ENCODE data around the gene GSK3A. TPM values are rescaled to one million over a fixed set of nuclear protein-coding genes. Genes with fewer than 3 reads are reported as not detected.

Gene GSK3A
- total and polyA plus RNA-seq, 2 of the 8 experiments (the other 6 are each of a cell fraction or from before 2014, with no cell fraction given) = 55.3 to 84.0 TPM

DNA sequence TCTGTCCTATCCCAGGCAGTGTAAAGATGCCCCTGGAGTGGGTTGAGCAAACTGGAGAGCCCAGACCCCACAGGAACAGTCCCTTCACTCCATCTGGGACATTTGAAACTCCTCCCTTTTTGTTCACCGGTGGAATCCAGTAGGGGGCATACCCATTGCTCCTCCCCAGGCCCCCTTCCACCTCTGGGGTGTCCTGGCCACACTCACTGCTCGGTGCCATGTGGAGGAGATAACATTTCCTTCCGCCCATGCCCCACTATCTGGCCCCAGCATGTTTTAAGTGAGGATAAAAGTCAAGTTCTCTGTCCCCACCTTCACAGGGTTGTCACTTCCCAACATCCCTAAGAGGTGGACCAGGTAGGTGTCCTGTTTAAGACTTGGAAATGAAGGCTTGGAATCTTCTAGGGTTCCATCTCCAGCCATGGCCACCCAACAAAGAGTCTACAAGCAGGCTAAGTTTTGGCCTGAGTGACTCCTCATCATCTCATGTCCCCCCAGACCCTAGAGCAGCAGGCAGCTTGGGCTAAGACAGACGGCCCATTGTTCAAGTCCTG is 13.0 kb downstream of the GSK3A start:
- no peak overlapping the region for H4K8ac ChIP-seq (ENCODE audit: extremely low read depth, insufficient read depth, low read length)
- H3K4me2 ChIP-seq (ENCODE audit: insufficient read depth in 1 of 2, low read depth in 2 of 2, low read length in 2 of 2) = no peak overlapping the region
- H2BK5ac ChIP-seq (ENCODE audit: low read depth, low read length) = no peak overlapping the region
- no peak overlapping the region for H3K4ac ChIP-seq (replicated peaks; ENCODE audit: insufficient read length, low read depth, low read length)
- no peak overlapping the region for H2AFZ ChIP-seq (ENCODE audit: low read length)
- H3K79me1 ChIP-seq (ENCODE audit: low read depth, low read length) = peaks cover 5% of the 10 kb centered on the region
- no peak overlapping the region for H3K56ac ChIP-seq (replicated peaks; ENCODE audit: insufficient read length, low read depth, low read length)
- H3K4me1 ChIP-seq (replicated peaks in 1 of 4; ENCODE audit: control insufficient read depth in 3 of 4, insufficient read depth in 4 of 4, low read length in 3 of 4) = no peaks in the 10 kb centered on the region
- no peak for TF ChIP-seq POLR2AphosphoS5 (IDR thresholded peaks at IDR 0.05; ENCODE audit: low read depth, low read length)
- no peak for TF ChIP-seq TEAD4 (IDR thresholded peaks at IDR 0.05; ENCODE audit: low read depth, low read length)
- TF ChIP-seq SP1 (IDR thresholded peaks at IDR 0.05; ENCODE audit: low read depth, low read length) = no peak
- TF ChIP-seq, protein P1, sequence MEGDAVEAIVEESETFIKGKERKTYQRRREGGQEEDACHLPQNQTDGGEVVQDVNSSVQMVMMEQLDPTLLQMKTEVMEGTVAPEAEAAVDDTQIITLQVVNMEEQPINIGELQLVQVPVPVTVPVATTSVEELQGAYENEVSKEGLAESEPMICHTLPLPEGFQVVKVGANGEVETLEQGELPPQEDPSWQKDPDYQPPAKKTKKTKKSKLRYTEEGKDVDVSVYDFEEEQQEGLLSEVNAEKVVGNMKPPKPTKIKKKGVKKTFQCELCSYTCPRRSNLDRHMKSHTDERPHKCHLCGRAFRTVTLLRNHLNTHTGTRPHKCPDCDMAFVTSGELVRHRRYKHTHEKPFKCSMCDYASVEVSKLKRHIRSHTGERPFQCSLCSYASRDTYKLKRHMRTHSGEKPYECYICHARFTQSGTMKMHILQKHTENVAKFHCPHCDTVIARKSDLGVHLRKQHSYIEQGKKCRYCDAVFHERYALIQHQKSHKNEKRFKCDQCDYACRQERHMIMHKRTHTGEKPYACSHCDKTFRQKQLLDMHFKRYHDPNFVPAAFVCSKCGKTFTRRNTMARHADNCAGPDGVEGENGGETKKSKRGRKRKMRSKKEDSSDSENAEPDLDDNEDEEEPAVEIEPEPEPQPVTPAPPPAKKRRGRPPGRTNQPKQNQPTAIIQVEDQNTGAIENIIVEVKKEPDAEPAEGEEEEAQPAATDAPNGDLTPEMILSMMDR (IDR thresholded peaks at IDR 0.05; ENCODE audit: control extremely low read depth in 1 of 3, insufficient read depth in 1 of 3, low read depth in 1 of 3, low read length in 3 of 3) = no peak
- H3K23ac ChIP-seq (ENCODE audit: insufficient read length) = no peak overlapping the region
- H3K9me3 ChIP-seq (ENCODE audit: insufficient read depth in 2 of 2, low read depth in 1 of 2, low read length in 1 of 2) = no peaks in the 10 kb centered on the region
- DNase-seq (ENCODE audit: low read depth in 1 of 2, low spot score in 2 of 2) (no peak), FAIRE-seq (no peak)
- H2BK15ac ChIP-seq (ENCODE audit: low read length) = no peak overlapping the region
- no peak overlapping the region for H2BK20ac ChIP-seq (ENCODE audit: low read length)
- H4K20me1 ChIP-seq (replicated peaks in 1 of 2; ENCODE audit: control insufficient read depth in 1 of 2, insufficient read depth in 2 of 2, low read length in 2 of 2) = peaks cover 12 to 42% of the 10 kb centered on the region in 2 experiments
- no peak overlapping the region for H3K18ac ChIP-seq (ENCODE audit: extremely low read depth, low read length)
- POLR2A ChIA-PET (ENCODE audit: partially characterized antibody) = interaction anchor here (0.7 to 4.5 kb wide), 9 partner anchors 8 to 353 kb away, joined by 3 to 23 read pairs (median 3); partner anchors contain the start of genes CD79A, GSK3A and ZNF574
- no peak overlapping the region for H3K4me3 ChIP-seq (ENCODE audit: extremely low read depth in 1 of 4, insufficient read depth in 2 of 4, low read depth in 3 of 4, low read length in 4 of 4)
- WGBS, 2 experiments (ENCODE audit: extremely low coverage in 1 of 2, insufficient coverage in 1 of 2, insufficient read length in 1 of 2, insufficient replicate concordance in 2 of 2, low coverage in 1 of 2, low lambda C conversion rate in 2 of 2, missing lambda C conversion rate in 1 of 2) = 83% methylated on average over 4 of the region's 4 CpGs; no CpG with 5 or more reads in 1 of the 2 experiments
- H4K5ac ChIP-seq (ENCODE audit: insufficient read length, low read depth, low read length) = no peak overlapping the region
- no peak overlapping the region for H2BK120ac ChIP-seq (replicated peaks; ENCODE audit: low read depth, low read length)
- H3K79me2 ChIP-seq (ENCODE audit: control insufficient read depth in 1 of 2, insufficient read depth in 2 of 2, low read length in 2 of 2) = no peaks in the 10 kb centered on the region
- no peaks in the 10 kb centered on the region for H3K23me2 ChIP-seq (ENCODE audit: low read depth, low read length)
- H2BK12ac ChIP-seq (ENCODE audit: low read depth, low read length) = no peak overlapping the region
- H3K14ac ChIP-seq (ENCODE audit: insufficient read length) = no peak overlapping the region
- H3K27me3 ChIP-seq (replicated peaks in 1 of 4; ENCODE audit: control insufficient read depth in 3 of 4, extremely low read depth in 1 of 4, insufficient read depth in 3 of 4, low read length in 3 of 4) = no peaks in the 10 kb centered on the region
- peaks cover 23 to 73% (median 49%) of the 10 kb centered on the region in 4 experiments for H3K36me3 ChIP-seq (ENCODE audit: control insufficient read depth in 2 of 4, insufficient read depth in 4 of 4, low read length in 3 of 4)
- H3K27ac ChIP-seq (ENCODE audit: low read depth, low read length) = no peak overlapping the region
- H3K9ac ChIP-seq (replicated peaks in 1 of 4; ENCODE audit: extremely low read depth in 1 of 4, low read depth in 3 of 4, low read length in 3 of 4) = no peak overlapping the region
- H2AK5ac ChIP-seq (ENCODE audit: low read depth, low read length) = no peak overlapping the region
- H4K91ac ChIP-seq (replicated peaks; ENCODE audit: insufficient read length, low read length) = no peak overlapping the region
- CTCF ChIA-PET (ENCODE audit: partially characterized antibody) = interaction anchor here (0.5 to 2.0 kb wide), 10 partner anchors 10 to 335 kb away, joined by 3 to 5 read pairs (median 4); no protein-coding TSS in a partner anchor
